Subcutaneous abdominal adipose tissue (tissue), 5 donors: ENCODE results near the gene GPC3.

Source experiments
- H3K27ac ChIP-seq: one replicate; pipeline ENCODE4 v1.7.0; 2013; ENCODE audit warnings: low read depth, mild to moderate bottlenecking, inconsistent platforms, low read length, moderate library complexity
- H3K27me3 ChIP-seq, 5 donors: one replicate each; pipeline ENCODE4 v1.7.0; 2013; ENCODE audit warnings: low read length in 5 of 5, inconsistent platforms in 1 of 5; ENCODE audit not compliant: control insufficient read depth in 5 of 5, insufficient read depth in 4 of 5
- H3K36me3 ChIP-seq, 5 donors: one replicate each; pipeline ENCODE4 v1.7.0; 2013; ENCODE audit warnings: low read length in 5 of 5; ENCODE audit not compliant: control insufficient read depth in 5 of 5, insufficient read depth in 5 of 5
- H3K4me1 ChIP-seq, 5 donors: one replicate each; pipeline ENCODE4 v1.7.0; 2013; ENCODE audit warnings: low read length in 5 of 5, mild to moderate bottlenecking in 3 of 5, moderate library complexity in 1 of 5; ENCODE audit not compliant: control insufficient read depth in 5 of 5, insufficient read depth in 5 of 5
- H3K4me3 ChIP-seq, 5 donors: one replicate each; pipeline ENCODE4 v1.7.0; 2013; ENCODE audit warnings: low read length in 5 of 5, low read depth in 1 of 5
- H3K9ac ChIP-seq, 5 donors: one replicate each; pipeline ENCODE4 v1.7.0; 2013; ENCODE audit warnings: low read length in 5 of 5, mild to moderate bottlenecking in 4 of 5, moderate library complexity in 3 of 5
- H3K9me3 ChIP-seq, 5 donors: one replicate each; pipeline ENCODE4 v1.7.0; 2013; ENCODE audit warnings: low read length in 5 of 5; ENCODE audit not compliant: control insufficient read depth in 5 of 5
- donor health status: healthy.
- donor health status: healthy.
- donor health status: healthy.
- donor health status: healthy.
- donor health status: healthy.

Gene GPC3

GRCh38 chrX:133544115-133544514 is 441.3 kb downstream of the GPC3 start:
- Histone ChIP-seq H3K36me3 (peaks cover 0 to 2% (median 0%) of the 10 kb centered on the region in 5 donors), H3K27me3 (peaks cover 0 to 2% (median 0%) of the 10 kb centered on the region in 5 donors), H3K4me3 (no peak overlapping the region), H3K9me3 (peaks cover 0 to 5% (median 3%) of the 10 kb centered on the region in 5 donors), H3K27ac (no peak overlapping the region), H3K9ac (no peak overlapping the region), H3K4me1 (peaks cover 0 to 25% (median 19%) of the 10 kb centered on the region in 5 donors)

GRCh38 chrX:133543654-133544053 is 441.7 kb downstream of the GPC3 start:
- peaks cover 0 to 2% (median 0%) of the 10 kb centered on the region in 5 donors for H3K36me3 ChIP-seq
- no peaks in the 10 kb centered on the region for H3K27me3 ChIP-seq
- no peak overlapping the region for H3K27ac ChIP-seq
- H3K4me1 ChIP-seq, result peaks cover 0 to 25% (median 19%) of the 10 kb centered on the region in 5 donors
- H3K9ac ChIP-seq, result no peak overlapping the region
- no peak overlapping the region for H3K4me3 ChIP-seq
- peaks cover 0 to 5% (median 3%) of the 10 kb centered on the region in 5 donors for H3K9me3 ChIP-seq

GRCh38 chrX:133542476-133542875 is 442.9 kb downstream of the GPC3 start:
- Histone ChIP-seq H3K36me3 (peaks cover 0 to 2% (median 0%) of the 10 kb centered on the region in 5 donors), H3K27ac (no peak overlapping the region), H3K9me3 (peaks cover 0 to 5% (median 3%) of the 10 kb centered on the region in 5 donors)

GRCh38 chrX:133541021-133541420 is 444.4 kb downstream of the GPC3 start:
- H3K9me3 ChIP-seq, result peaks cover 0 to 5% (median 0%) of the 10 kb centered on the region in 5 donors
- peaks cover 0 to 3% (median 0%) of the 10 kb centered on the region in 5 donors for H3K27me3 ChIP-seq
- peaks cover 0 to 22% (median 19%) of the 10 kb centered on the region in 5 donors for H3K4me1 ChIP-seq
- no peak overlapping the region for H3K9ac ChIP-seq
- H3K36me3 ChIP-seq, result no peaks in the 10 kb centered on the region
- no peak overlapping the region for H3K27ac ChIP-seq
- no peak overlapping the region for H3K4me3 ChIP-seq

More at GRCh38 chrX:133542476-133542875, 442.9 kb downstream of the GPC3 start:
- Histone ChIP-seq H3K4me1 (peaks cover 0 to 25% (median 19%) of the 10 kb centered on the region in 5 donors), H3K9ac (no peak overlapping the region), H3K27me3 (no peaks in the 10 kb centered on the region), H3K4me3 (no peak overlapping the region)

GRCh38 chrX:133538148-133538547 is 447.2 kb downstream of the GPC3 start:
- Histone ChIP-seq H3K9me3 (no peaks in the 10 kb centered on the region), H3K4me1 (peaks cover 0 to 22% (median 19%) of the 10 kb centered on the region in 5 donors), H3K9ac (no peak overlapping the region), H3K27ac (no peak overlapping the region), H3K36me3 (peaks cover 0 to 2% (median 0%) of the 10 kb centered on the region in 5 donors), H3K4me3 (no peak overlapping the region), H3K27me3 (peaks cover 0 to 8% (median 0%) of the 10 kb centered on the region in 5 donors)

- Histone ChIP-seq H3K4me1 (peaks cover 0 to 14% (median 11%) of the 10 kb centered on the region in 5 donors), H3K27ac (no peak overlapping the region), H3K27me3 (peaks cover 0 to 8% (median 0%) of the 10 kb centered on the region in 5 donors), H3K9ac (no peak overlapping the region), H3K36me3 (peaks cover 0 to 2% (median 0%) of the 10 kb centered on the region in 5 donors), H3K9me3 (no peaks in the 10 kb centered on the region), H3K4me3 (no peak overlapping the region)
These were observed 448.3 kb downstream of the GPC3 start for GRCh38 chrX:133537142-133537541.

GRCh38 chrX:133535066-133535465 is 450.3 kb downstream of the GPC3 start:
- Histone ChIP-seq H3K4me3 (no peak overlapping the region), H3K9me3 (no peaks in the 10 kb centered on the region), H3K27me3 (peaks cover 0 to 10% (median 0%) of the 10 kb centered on the region in 5 donors), H3K36me3 (peaks cover 0 to 2% (median 0%) of the 10 kb centered on the region in 5 donors), H3K4me1 (no peaks in the 10 kb centered on the region), H3K27ac (no peak overlapping the region), H3K9ac (no peak overlapping the region)

GRCh38 chrX:133534172-133534571 is 451.2 kb downstream of the GPC3 start:
- Histone ChIP-seq H3K4me1 (no peaks in the 10 kb centered on the region), H3K9ac (no peak overlapping the region), H3K4me3 (no peak overlapping the region), H3K27ac (no peak overlapping the region), H3K36me3 (peaks cover 0 to 2% (median 0%) of the 10 kb centered on the region in 5 donors), H3K27me3 (peaks cover 0 to 10% (median 0%) of the 10 kb centered on the region in 5 donors), H3K9me3 (no peaks in the 10 kb centered on the region)

GRCh38 chrX:133533249-133533648 is 452.1 kb downstream of the GPC3 start:
- H3K9me3 ChIP-seq, result no peaks in the 10 kb centered on the region
- H3K27me3 ChIP-seq, result peaks cover 0 to 10% (median 0%) of the 10 kb centered on the region in 5 donors
- H3K27ac ChIP-seq, result no peak overlapping the region
- H3K9ac ChIP-seq, result no peak overlapping the region
- H3K36me3 ChIP-seq, result peaks cover 0 to 2% (median 0%) of the 10 kb centered on the region in 5 donors
- H3K4me1 ChIP-seq, result no peaks in the 10 kb centered on the region
- no peak overlapping the region for H3K4me3 ChIP-seq

- Histone ChIP-seq H3K4me3 (no peak overlapping the region), H3K9ac (no peak overlapping the region), H3K36me3 (peaks cover 0 to 2% (median 0%) of the 10 kb centered on the region in 5 donors), H3K27me3 (peaks cover 0 to 7% (median 0%) of the 10 kb centered on the region in 5 donors), H3K27ac (no peak overlapping the region), H3K4me1 (no peaks in the 10 kb centered on the region), H3K9me3 (no peaks in the 10 kb centered on the region)
These were observed 454.4 kb downstream of the GPC3 start for GRCh38 chrX:133530960-133531359.
